Measurements from ENCODE around the gene IRAK2.

DNA sequence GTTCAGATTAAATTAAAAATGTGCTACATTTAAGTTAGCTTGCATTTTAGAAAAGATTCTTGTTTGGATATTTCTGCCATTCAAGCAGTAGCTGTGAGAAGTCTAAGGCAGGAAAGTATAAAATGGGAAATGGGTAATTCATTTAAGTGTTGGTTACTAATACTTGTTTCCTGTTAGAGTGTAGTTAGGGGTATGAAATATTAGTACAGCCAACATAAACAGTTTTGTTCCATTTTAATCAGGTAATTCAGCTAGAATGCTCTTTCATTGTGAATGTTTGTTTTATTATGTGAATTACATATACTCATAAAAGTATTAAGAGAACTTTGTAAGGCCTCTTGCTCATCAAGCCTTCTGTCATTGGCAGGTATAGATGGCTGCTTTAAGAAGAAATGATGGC is 103.4 kb downstream of the IRAK2 start:
- TF ChIP-seq, protein P1, sequence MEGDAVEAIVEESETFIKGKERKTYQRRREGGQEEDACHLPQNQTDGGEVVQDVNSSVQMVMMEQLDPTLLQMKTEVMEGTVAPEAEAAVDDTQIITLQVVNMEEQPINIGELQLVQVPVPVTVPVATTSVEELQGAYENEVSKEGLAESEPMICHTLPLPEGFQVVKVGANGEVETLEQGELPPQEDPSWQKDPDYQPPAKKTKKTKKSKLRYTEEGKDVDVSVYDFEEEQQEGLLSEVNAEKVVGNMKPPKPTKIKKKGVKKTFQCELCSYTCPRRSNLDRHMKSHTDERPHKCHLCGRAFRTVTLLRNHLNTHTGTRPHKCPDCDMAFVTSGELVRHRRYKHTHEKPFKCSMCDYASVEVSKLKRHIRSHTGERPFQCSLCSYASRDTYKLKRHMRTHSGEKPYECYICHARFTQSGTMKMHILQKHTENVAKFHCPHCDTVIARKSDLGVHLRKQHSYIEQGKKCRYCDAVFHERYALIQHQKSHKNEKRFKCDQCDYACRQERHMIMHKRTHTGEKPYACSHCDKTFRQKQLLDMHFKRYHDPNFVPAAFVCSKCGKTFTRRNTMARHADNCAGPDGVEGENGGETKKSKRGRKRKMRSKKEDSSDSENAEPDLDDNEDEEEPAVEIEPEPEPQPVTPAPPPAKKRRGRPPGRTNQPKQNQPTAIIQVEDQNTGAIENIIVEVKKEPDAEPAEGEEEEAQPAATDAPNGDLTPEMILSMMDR (IDR thresholded peaks at IDR 0.05) = no peak
- TF ChIP-seq POLR2A (IDR thresholded peaks at IDR 0.05) (no peak), EP300 (IDR thresholded peaks at IDR 0.05) (no peak)

Measured in ovary (tissue), 3 donors.